ENCODE data around the gene TLE4. TPM values are rescaled to one million over a fixed set of nuclear protein-coding genes. Genes with fewer than 3 reads are reported as not detected.

Gene TLE4
- total RNA-seq = 46.0 TPM

GRCh38 chr9:79571309-79572031, at the start of gene TLE4:
Gene TLE4 (plus strand): TSS chr9:79571965. CDS start chr9:79572791, 826 bp downstream.

Measured in camera-type eye (tissue), 1 donor.